PC-9 (cell line): ENCODE measurements around the gene MTHFD1L. TPM values are rescaled to one million over a fixed set of nuclear protein-coding genes. Genes with fewer than 3 reads are reported as not detected.

Experiments
- BruUV-seq: library from RNA; stranded (reverse); fragments of 400-500 nt; replicated peaks from 2 replicates; lab custom pipeline; 2021; lab: Mats Ljungman, UMichigan
- CTCF ChIA-PET: fragments of 300-600 bp; sonication (Branson Sonifier 250); formaldehyde crosslinking; loops from one replicate; lab custom pipeline; 2022; ENCODE audit warnings: antibody characterized with exemption; lab: Charles Lee
- POLR2A ChIA-PET: fragments of 300-600 bp; sonication (Branson Sonifier 250); formaldehyde crosslinking; loops from one replicate; lab custom pipeline; 2022; ENCODE audit warnings: antibody characterized with exemption; ENCODE audit not compliant: unreplicated experiment; lab: Charles Lee
- DNase-seq, 2 experiments: peaks; one replicate each; pipeline versions ENCODE4 v3.0.0 to v3.0.0-alpha.2; 2015 to 2022; ENCODE audit warnings: mixed read lengths in 1 of 2
- H2AFZ ChIP-seq: fragments of 200-600 bp; sonication (generic); 2 replicates; pipeline ENCODE4 v1.8.1; 2017; ENCODE audit warnings: antibody characterized with exemption
- H3F3A ChIP-seq: fragments of 200-600 bp; sonication (generic); 2 replicates; pipeline ENCODE4 v1.8.1; 2017; ENCODE audit warnings: antibody characterized with exemption, mild to moderate bottlenecking, low read depth; ENCODE audit not compliant: insufficient read depth
- H3K27ac ChIP-seq: fragments of 200-600 bp; sonication (generic); 2 replicates; pipeline ENCODE4 v1.6.1; 2016; ENCODE audit warnings: mixed run types
- H3K27me3 ChIP-seq: fragments of 200-600 bp; sonication (generic); 2 replicates; pipeline ENCODE4 v1.6.1; 2016; ENCODE audit warnings: low read depth, mixed run types; ENCODE audit not compliant: insufficient read depth
- H3K36me3 ChIP-seq: fragments of 200-600 bp; sonication (generic); 2 replicates; pipeline ENCODE4 v1.6.1; 2016; ENCODE audit warnings: low read depth, mixed run types
- H3K4me1 ChIP-seq: fragments of 200-600 bp; sonication (generic); replicated peaks from 2 replicates; pipeline ENCODE4 v1.6.1; 2016; ENCODE audit warnings: mixed run types; ENCODE audit not compliant: insufficient read depth
- H3K4me2 ChIP-seq: fragments of 200-600 bp; sonication (generic); 2 replicates; pipeline ENCODE4 v1.6.1; 2017; ENCODE audit warnings: mixed run types
- H3K4me3 ChIP-seq: fragments of 200-600 bp; sonication (generic); 2 replicates; pipeline ENCODE4 v1.6.1; 2016; ENCODE audit warnings: mixed run types
- H3K79me2 ChIP-seq: fragments of 200-600 bp; sonication (generic); 2 replicates; pipeline ENCODE4 v1.6.1; 2017; ENCODE audit warnings: low read depth, mixed run types
- H3K9me2 ChIP-seq: fragments of 200-600 bp; sonication (generic); 2 replicates; pipeline ENCODE4 v1.8.1; 2017; ENCODE audit warnings: mild to moderate bottlenecking; ENCODE audit not compliant: insufficient read depth
- H3K9me3 ChIP-seq: fragments of 200-600 bp; sonication (generic); 2 replicates; pipeline ENCODE4 v1.8.1; 2016; ENCODE audit warnings: low read depth; ENCODE audit not compliant: insufficient read depth
- H4K20me1 ChIP-seq: fragments of 200-600 bp; sonication (generic); 2 replicates; pipeline ENCODE4 v1.8.1; 2017; ENCODE audit not compliant: insufficient read depth
- EZH2 ChIP-seq: fragments of 200-600 bp; sonication (generic); IDR thresholded peaks from 2 replicates; pipeline ENCODE4 v1.8.0; 2017; ENCODE audit warnings: antibody characterized with exemption, low read depth
- intact Hi-C: fragments of 100-400 bp; cut with micrococcal nuclease; formaldehyde crosslinking; loops from one replicate; pipeline ENCODE4 v1.10.0; 2022; ENCODE audit not compliant: unreplicated experiment
- total RNA-seq: library from RNA; stranded (reverse); gene quantifications from 2 replicates; pipeline ENCODE4 v1.2.3, GENCODE V29; 2021
- TF ChIP-seq, protein P1 (sequence below): fragments of 200-600 bp; sonication (generic); conservative IDR thresholded peaks from 2 replicates; pipeline ENCODE4 v1.6.1; 2017; ENCODE audit warnings: mixed run types, antibody characterized with exemption, mild to moderate bottlenecking, moderate library complexity

Gene MTHFD1L
- total RNA-seq, 1 experiment from 2014 or later: 53.3 TPM

DNA sequence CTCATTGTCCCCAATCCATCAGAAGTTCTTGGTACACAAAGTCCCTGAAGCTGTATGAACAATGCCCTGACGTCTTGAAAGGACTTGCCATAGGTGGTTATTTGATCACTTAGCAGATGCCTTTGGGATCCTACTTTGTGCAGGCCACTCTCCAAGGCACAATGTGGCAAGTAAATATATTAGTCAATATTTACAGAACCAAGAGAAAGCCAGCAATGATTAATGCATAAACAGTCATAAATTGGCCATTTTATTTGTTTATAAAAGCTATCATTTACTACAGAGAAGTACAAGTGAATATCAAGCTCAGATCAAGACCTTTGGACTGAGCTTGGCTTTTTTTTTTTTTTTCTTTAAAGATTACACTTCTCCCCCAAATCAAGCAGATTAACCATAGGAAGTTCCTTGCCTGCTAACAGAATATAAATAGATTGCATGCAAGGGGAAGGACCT is 161.8 kb downstream of the MTHFD1L start:
- TF ChIP-seq, protein P1, sequence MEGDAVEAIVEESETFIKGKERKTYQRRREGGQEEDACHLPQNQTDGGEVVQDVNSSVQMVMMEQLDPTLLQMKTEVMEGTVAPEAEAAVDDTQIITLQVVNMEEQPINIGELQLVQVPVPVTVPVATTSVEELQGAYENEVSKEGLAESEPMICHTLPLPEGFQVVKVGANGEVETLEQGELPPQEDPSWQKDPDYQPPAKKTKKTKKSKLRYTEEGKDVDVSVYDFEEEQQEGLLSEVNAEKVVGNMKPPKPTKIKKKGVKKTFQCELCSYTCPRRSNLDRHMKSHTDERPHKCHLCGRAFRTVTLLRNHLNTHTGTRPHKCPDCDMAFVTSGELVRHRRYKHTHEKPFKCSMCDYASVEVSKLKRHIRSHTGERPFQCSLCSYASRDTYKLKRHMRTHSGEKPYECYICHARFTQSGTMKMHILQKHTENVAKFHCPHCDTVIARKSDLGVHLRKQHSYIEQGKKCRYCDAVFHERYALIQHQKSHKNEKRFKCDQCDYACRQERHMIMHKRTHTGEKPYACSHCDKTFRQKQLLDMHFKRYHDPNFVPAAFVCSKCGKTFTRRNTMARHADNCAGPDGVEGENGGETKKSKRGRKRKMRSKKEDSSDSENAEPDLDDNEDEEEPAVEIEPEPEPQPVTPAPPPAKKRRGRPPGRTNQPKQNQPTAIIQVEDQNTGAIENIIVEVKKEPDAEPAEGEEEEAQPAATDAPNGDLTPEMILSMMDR: no peak
- no peak for TF ChIP-seq EZH2
- ChIA-PET CTCF (interaction anchor here (0.7 to 1.2 kb wide), 2 partner anchors 19 to 297 kb away, joined by 3 to 7 read pairs; no protein-coding TSS in a partner anchor), POLR2A (no interaction called here)
- DNase-seq: no peak
- Histone ChIP-seq H3K4me3 (no peak overlapping the region), H3F3A (no peaks in the 10 kb centered on the region), H3K27me3 (no peaks in the 10 kb centered on the region), H3K27ac (no peak overlapping the region), H3K9me2 (no peaks in the 10 kb centered on the region), H4K20me1 (no peaks in the 10 kb centered on the region), H3K4me2 (no peak overlapping the region), H3K79me2 (no peaks in the 10 kb centered on the region), H3K4me1 (0 out of 2 replicates have a peak, but pooled peaks cover 10% of the 10 kb centered on the region), H2AFZ (no peak overlapping the region), H3K36me3 (no peaks in the 10 kb centered on the region), H3K9me3 (no peaks in the 10 kb centered on the region)
- BruUV-seq: no TSS peak
- intact Hi-C loops: no loop called here

DNA sequence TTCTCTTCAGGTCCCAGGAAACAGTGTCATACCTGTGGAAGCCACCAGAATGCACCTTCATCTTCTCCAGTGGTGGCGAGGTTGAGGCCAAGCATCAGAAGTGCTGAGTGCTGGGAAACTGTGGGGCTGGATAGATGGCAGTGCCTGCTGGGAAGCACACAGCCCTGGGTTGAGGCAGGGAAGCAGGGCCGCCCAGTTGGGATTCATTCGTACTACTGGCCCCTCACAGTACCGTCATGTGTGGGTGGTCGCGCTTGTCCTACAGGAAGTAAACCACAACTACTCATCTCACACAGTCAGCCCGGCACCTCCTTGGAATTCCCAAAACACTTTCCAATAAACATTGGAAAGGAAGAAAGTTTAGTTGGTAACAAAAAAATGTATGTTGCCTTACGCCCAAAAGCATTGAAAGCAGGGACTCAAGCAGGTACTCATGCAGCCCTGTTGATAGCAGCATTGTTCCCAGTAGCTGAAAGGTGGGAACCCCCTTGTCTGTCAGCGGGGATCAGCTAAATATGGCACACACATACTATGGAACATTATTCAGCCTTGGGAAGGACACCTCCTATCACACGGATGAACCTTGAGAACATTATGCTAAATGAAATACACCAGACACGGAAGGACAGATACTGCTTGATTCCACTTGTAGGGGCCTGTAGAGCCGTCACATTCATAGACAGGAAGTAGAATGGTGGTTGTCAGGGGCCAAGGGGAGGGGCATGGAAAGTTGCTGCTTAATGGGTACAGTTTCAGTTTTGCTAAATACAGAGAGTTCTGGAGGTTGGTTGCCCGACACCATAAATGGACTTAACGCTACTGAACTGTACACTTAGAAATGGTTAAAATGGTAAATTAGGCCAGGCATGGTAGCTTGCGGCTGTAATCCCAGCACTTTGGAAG is 162.7 kb downstream of the MTHFD1L start:
- no peak overlapping the region for H3K4me2 ChIP-seq
- H3K9me2 ChIP-seq: no peaks in the 10 kb centered on the region
- H3K9me3 ChIP-seq: no peaks in the 10 kb centered on the region
- H3K27me3 ChIP-seq: no peaks in the 10 kb centered on the region
- TF ChIP-seq, protein P1: no peak
- TF ChIP-seq EZH2: no peak
- BruUV-seq: no TSS peak
- ChIA-PET CTCF (interaction anchor here (0.7 to 1.2 kb wide), 2 partner anchors 20 to 296 kb away, joined by 3 to 7 read pairs; no protein-coding TSS in a partner anchor), POLR2A (no interaction called here)
- H3K4me3 ChIP-seq: no peak overlapping the region
- no peaks in the 10 kb centered on the region for H3F3A ChIP-seq
- H4K20me1 ChIP-seq: no peaks in the 10 kb centered on the region
- H3K36me3 ChIP-seq: no peaks in the 10 kb centered on the region
- 0 out of 2 replicates have a peak, but pooled peaks cover 6% of the 10 kb centered on the region for H3K4me1 ChIP-seq
- no peak for DNase-seq
- H2AFZ ChIP-seq: no peak overlapping the region
- intact Hi-C loops: no loop called here
- no peak overlapping the region for H3K27ac ChIP-seq
- H3K79me2 ChIP-seq: no peaks in the 10 kb centered on the region

DNA sequence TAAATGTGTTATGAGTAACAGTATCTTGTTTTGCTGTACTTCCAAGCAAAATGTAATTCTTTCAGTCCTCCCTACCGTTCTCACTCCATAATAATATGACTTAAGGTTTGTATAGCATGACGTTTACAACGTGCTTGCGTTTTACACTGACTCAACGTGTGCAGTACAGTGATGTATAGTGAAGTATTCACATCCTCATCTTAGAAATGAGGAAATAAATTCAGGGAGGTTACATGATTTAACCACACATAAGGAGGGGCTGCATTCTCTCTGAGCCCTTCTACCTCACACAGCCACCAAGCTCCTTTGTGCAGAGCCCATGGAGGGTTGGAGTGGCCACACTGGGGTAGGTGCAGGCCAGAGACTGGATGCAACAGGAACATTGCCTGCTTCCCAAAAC is 164.5 kb downstream of the MTHFD1L start:
- Histone ChIP-seq H3K79me2 (no peaks in the 10 kb centered on the region), H3K27ac (no peak overlapping the region), H2AFZ (no peak overlapping the region), H3K9me2 (no peaks in the 10 kb centered on the region), H3K4me3 (no peak overlapping the region), H4K20me1 (no peaks in the 10 kb centered on the region), H3K4me1 (0 out of 2 replicates have a peak, but pooled peaks cover 6% of the 10 kb centered on the region), H3K27me3 (no peaks in the 10 kb centered on the region), H3K36me3 (peaks cover 11% of the 10 kb centered on the region), H3K4me2 (no peak overlapping the region), H3F3A (peaks cover 9% of the 10 kb centered on the region; the same call in 1 of the 2 replicates), H3K9me3 (no peaks in the 10 kb centered on the region)
- DNase-seq: no peak
- ChIA-PET POLR2A (no interaction called here), CTCF (no interaction called here)
- no TSS peak for BruUV-seq
- intact Hi-C loops: no loop called here
- TF ChIP-seq, protein P1: no peak
- TF ChIP-seq EZH2: no peak
